CD4-positive, alpha-beta T cell treated with Interleukin-4 for 4 hours (primary cell): ENCODE results near the gene EEPD1.

ENCODE experiments used
- DNase-seq: peaks from one replicate; pipeline ENCODE4 v3.0.0-alpha.2; 2020

The EEPD1 gene

GRCh38 chr7:36284456-36285090, 131.5 kb downstream of the EEPD1 start:
- DNase-seq: no peak

- no peak for DNase-seq
These were observed 132.2 kb downstream of the EEPD1 start for GRCh38 chr7:36285276-36285675.

- DNase-seq: peak; percentile 88
These were observed 133.2 kb downstream of the EEPD1 start for GRCh38 chr7:36286226-36286625.

- DNase-seq: no peak
These were observed 133.6 kb downstream of the EEPD1 start for GRCh38 chr7:36286688-36287087.

GRCh38 chr7:36287371-36288241, 134.6 kb downstream of the EEPD1 start:
- DNase-seq: peak; percentile 75

GRCh38 chr7:36288501-36288900, 135.4 kb downstream of the EEPD1 start:
- DNase-seq: no peak

GRCh38 chr7:36289833-36290661, 137.0 kb downstream of the EEPD1 start:
- no peak for DNase-seq

GRCh38 chr7:36291387-36292316, 138.6 kb downstream of the EEPD1 start:
- peak; percentile 60 for DNase-seq

GRCh38 chr7:36295090-36295489, 142.0 kb downstream of the EEPD1 start:
- DNase-seq: no peak

- DNase-seq: no peak
These were observed 143.2 kb downstream of the EEPD1 start for GRCh38 chr7:36296284-36296683.

GRCh38 chr7:36297364-36298009, 144.4 kb downstream of the EEPD1 start:
- no peak for DNase-seq

GRCh38 chr7:36298106-36298505, 145.1 kb downstream of the EEPD1 start:
- DNase-seq: no peak

- DNase-seq: no peak
These were observed 146.2 kb downstream of the EEPD1 start for GRCh38 chr7:36299223-36299774.

- DNase-seq: no peak
These were observed 146.8 kb downstream of the EEPD1 start for GRCh38 chr7:36299823-36300341.

GRCh38 chr7:36300696-36301350, 147.8 kb downstream of the EEPD1 start:
- DNase-seq: no peak

- DNase-seq: no peak
These were observed 149.1 kb downstream of the EEPD1 start for GRCh38 chr7:36301914-36302771.

GRCh38 chr7:36303202-36304098, 150.4 kb downstream of the EEPD1 start:
- no peak for DNase-seq

- DNase-seq: no peak
These were observed 151.0 kb downstream of the EEPD1 start for GRCh38 chr7:36304099-36304425.

GRCh38 chr7:36305226-36305625, 152.2 kb downstream of the EEPD1 start:
- no peak for DNase-seq
